Smooth muscle cell (in vitro differentiated cells): ENCODE measurements around the gene SERGEF. TPM values are rescaled to one million over a fixed set of nuclear protein-coding genes. Genes with fewer than 3 reads are reported as not detected.

ENCODE experiments used
- DNase-seq: peaks from one replicate; lab custom pipeline; 2025; ENCODE audit not compliant: unreplicated experiment; lab: John Stamatoyannopoulos, UW
- H2AFZ ChIP-seq: fragments of 200-600 bp; sonication (generic); 2 replicates; pipeline ENCODE4 v1.6.0; 2016; ENCODE audit warnings: antibody characterized with exemption, low read depth, mild to moderate bottlenecking
- H3F3A ChIP-seq: fragments of 200-600 bp; sonication (generic); 2 replicates; pipeline ENCODE4 v1.6.0; 2017; ENCODE audit warnings: antibody characterized with exemption, low read depth
- H3K27ac ChIP-seq: fragments of 200-600 bp; sonication (generic); 2 replicates; pipeline ENCODE4 v1.5.1; 2016; ENCODE audit warnings: low read depth, mild to moderate bottlenecking
- H3K27me3 ChIP-seq: fragments of 200-600 bp; sonication (generic); 2 replicates; pipeline ENCODE4 v1.6.1; 2016; ENCODE audit warnings: low read depth, mild to moderate bottlenecking
- H3K36me3 ChIP-seq: fragments of 200-600 bp; sonication (generic); 2 replicates; pipeline ENCODE4 v1.5.1; 2016; ENCODE audit warnings: low read depth
- H3K4me1 ChIP-seq: fragments of 200-600 bp; sonication (generic); 2 replicates; pipeline ENCODE4 v1.5.1; 2016; ENCODE audit warnings: low read depth
- H3K4me2 ChIP-seq: fragments of 200-600 bp; sonication (generic); 2 replicates; pipeline ENCODE4 v1.6.0; 2016; ENCODE audit warnings: mild to moderate bottlenecking
- H3K4me3 ChIP-seq: fragments of 200-600 bp; sonication (generic); 2 replicates; pipeline ENCODE4 v1.5.1; 2016; ENCODE audit warnings: mild to moderate bottlenecking
- H3K79me2 ChIP-seq: fragments of 200-600 bp; sonication (generic); 2 replicates; pipeline ENCODE4 v1.6.0; 2016; ENCODE audit warnings: low read depth, mild to moderate bottlenecking
- H3K9ac ChIP-seq: fragments of 200-600 bp; sonication (generic); 2 replicates; pipeline ENCODE4 v1.6.0; 2016; ENCODE audit warnings: low read depth
- H3K9me3 ChIP-seq: fragments of 200-600 bp; sonication (generic); replicated peaks from 2 replicates; pipeline ENCODE4 v1.5.1; 2016; ENCODE audit warnings: low read depth
- H4K20me1 ChIP-seq: fragments of 200-600 bp; sonication (generic); 2 replicates; pipeline ENCODE4 v1.6.0; 2016; ENCODE audit warnings: low read depth
- WGBS: methylation state at CpG from one replicate; pipeline ENCODE4 v1.1.7; 2016; ENCODE audit warnings: low lambda C conversion rate; 5-methylcytosine and 5-hydroxymethylcytosine counted together
- polyA plus RNA-seq: library from polyadenylated mRNA; unstranded; fragments of >200 nt; fragmentation: Nextera tagmentation; extraction: Ambion mirVana; gene quantifications from 2 replicates; pipeline ENCODE4 v1.2.1, GENCODE V29; 2016
- total RNA-seq: library from RNA; depleted of rRNA; stranded (reverse); fragments of >200 nt; gene quantifications from 2 replicates; pipeline ENCODE4 v1.2.3, GENCODE V29; 2014
- TF ChIP-seq, protein P1 (sequence below): fragments of 200-600 bp; sonication (generic); IDR thresholded peaks from 2 replicates; pipeline ENCODE4 v1.5.1; 2017; ENCODE audit warnings: borderline replicate concordance, mild to moderate bottlenecking, antibody characterized with exemption; ENCODE audit not compliant: insufficient read depth, poor library complexity, severe bottlenecking

SERGEF gene
- total and polyA plus RNA-seq, 2 experiments from 2014 or later, result 4.9 to 7.4 TPM

DNA sequence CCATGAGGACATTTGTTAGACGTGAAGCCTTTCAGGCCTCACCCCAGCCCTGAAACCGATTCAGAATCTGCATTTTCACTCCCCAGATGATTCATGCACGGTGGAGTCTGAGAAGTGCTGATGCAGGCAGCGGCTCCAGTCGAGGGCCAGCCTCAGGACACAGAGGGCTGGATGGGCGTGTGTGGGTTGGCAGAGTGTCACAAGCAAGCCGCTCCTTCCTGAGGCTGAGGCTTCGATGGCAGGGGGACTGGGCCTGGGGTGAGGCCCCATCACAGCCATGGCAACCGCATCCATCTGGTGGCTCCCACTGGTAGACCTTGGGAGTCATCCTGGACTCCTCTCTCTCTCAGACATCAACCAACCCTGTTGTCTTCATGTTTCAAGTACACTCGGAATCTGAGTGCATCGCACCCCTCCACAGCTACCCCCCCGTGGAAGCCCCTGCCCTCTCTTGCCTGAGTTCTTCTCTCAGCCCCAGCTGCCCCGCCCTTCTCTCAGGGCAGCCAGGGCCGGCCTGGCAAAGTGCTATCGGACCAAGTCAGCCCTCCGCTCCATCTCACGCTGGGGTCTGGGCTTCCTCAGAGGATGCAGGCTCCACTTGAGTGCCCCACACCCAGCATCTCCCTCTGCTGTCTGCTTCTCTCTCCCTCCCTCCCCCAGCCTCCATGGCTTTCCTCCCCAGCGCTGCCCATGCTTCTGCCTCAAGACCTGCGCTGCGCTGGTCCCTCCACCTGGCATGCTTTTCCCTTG lies 267.6 kb downstream of the SERGEF start:
- Histone ChIP-seq H3K36me3 (no peaks in the 10 kb centered on the region), H3F3A (no peaks in the 10 kb centered on the region), H4K20me1 (no peaks in the 10 kb centered on the region), H3K4me2 (no peak overlapping the region), H3K4me3 (no peak overlapping the region), H3K27me3 (peaks cover 13% of the 10 kb centered on the region), H3K9ac (no peak overlapping the region), H3K27ac (no peak overlapping the region), H3K4me1 (no peaks in the 10 kb centered on the region), H3K9me3 (no peaks in the 10 kb centered on the region), H2AFZ (no peak overlapping the region), H3K79me2 (no peaks in the 10 kb centered on the region)
- TF ChIP-seq, protein P1, sequence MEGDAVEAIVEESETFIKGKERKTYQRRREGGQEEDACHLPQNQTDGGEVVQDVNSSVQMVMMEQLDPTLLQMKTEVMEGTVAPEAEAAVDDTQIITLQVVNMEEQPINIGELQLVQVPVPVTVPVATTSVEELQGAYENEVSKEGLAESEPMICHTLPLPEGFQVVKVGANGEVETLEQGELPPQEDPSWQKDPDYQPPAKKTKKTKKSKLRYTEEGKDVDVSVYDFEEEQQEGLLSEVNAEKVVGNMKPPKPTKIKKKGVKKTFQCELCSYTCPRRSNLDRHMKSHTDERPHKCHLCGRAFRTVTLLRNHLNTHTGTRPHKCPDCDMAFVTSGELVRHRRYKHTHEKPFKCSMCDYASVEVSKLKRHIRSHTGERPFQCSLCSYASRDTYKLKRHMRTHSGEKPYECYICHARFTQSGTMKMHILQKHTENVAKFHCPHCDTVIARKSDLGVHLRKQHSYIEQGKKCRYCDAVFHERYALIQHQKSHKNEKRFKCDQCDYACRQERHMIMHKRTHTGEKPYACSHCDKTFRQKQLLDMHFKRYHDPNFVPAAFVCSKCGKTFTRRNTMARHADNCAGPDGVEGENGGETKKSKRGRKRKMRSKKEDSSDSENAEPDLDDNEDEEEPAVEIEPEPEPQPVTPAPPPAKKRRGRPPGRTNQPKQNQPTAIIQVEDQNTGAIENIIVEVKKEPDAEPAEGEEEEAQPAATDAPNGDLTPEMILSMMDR, result no peak
- no peak for DNase-seq
- 86% methylated on average over 20 of the region's 20 CpGs for WGBS

- Histone ChIP-seq H3K27me3 (peaks cover 19% of the 10 kb centered on the region), H3K79me2 (no peaks in the 10 kb centered on the region), H2AFZ (no peak overlapping the region), H3F3A (no peaks in the 10 kb centered on the region), H3K4me2 (no peak overlapping the region), H3K4me3 (no peak overlapping the region), H3K36me3 (no peaks in the 10 kb centered on the region), H3K27ac (no peak overlapping the region), H3K9me3 (no peaks in the 10 kb centered on the region), H3K9ac (no peak overlapping the region), H4K20me1 (no peaks in the 10 kb centered on the region), H3K4me1 (no peaks in the 10 kb centered on the region)
- 76% methylated on average over 10 of the region's 10 CpGs for WGBS
- DNase-seq, result no peak
- TF ChIP-seq, protein P1, result no peak
These were observed 268.5 kb downstream of the SERGEF start for GRCh38 chr11:17744151-17744940.

DNA sequence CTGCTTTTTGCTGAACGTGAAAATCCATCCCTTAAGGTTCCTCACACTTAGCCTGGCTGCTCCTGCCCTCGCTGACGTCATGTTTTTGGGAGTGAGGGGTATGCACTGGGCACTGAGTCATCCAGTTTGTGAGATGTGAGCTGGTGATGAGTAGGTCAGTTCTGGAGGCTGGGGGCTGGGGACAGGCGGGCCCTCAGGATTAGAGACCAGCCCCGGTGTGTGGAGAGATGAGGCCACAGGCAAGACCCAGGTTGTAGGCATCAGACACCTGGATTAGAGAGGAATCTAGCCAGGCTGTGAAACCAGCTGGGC lies 269.1 kb downstream of the SERGEF start:
- 36% methylated on average over 5 of the region's 5 CpGs for WGBS
- Histone ChIP-seq H3K27ac (no peak overlapping the region), H3K9me3 (no peaks in the 10 kb centered on the region), H4K20me1 (no peaks in the 10 kb centered on the region), H3K27me3 (peaks cover 24% of the 10 kb centered on the region), H3F3A (no peaks in the 10 kb centered on the region), H3K4me3 (no peak overlapping the region), H3K4me2 (no peak overlapping the region), H3K36me3 (no peaks in the 10 kb centered on the region), H2AFZ (no peak overlapping the region), H3K79me2 (no peaks in the 10 kb centered on the region), H3K4me1 (no peaks in the 10 kb centered on the region), H3K9ac (no peak overlapping the region)
- TF ChIP-seq, protein P1, result no peak
- DNase-seq, result no peak
